Left renal cortex interstitium (tissue), 4 donors: ENCODE results near the gene UBAP1L. TPM values are rescaled to one million over a fixed set of nuclear protein-coding genes. Genes with fewer than 3 reads are reported as not detected.
A peak's percentile ranks its signal among the peaks of the same experiment; 100 is the strongest.
"Not testable (repeated sequence)": the region's sequence is repeated elsewhere in the genome, so short reads cannot be mapped to it uniquely, and the experiment has no call there.

Experiments used
- DNase-seq, 4 donors: peaks; one replicate each; pipeline ENCODE4 v3.0.0-alpha.2; 2013; ENCODE audit warnings: low read depth in 4 of 4, low spot score in 2 of 4, missing footprints in 1 of 4
- polyA plus RNA-seq, 4 donors: library from polyadenylated mRNA; unstranded; fragments of 120-200 nt; gene quantifications; one replicate each; pipeline ENCODE4 v1.2.1, GENCODE V29; 2013; ENCODE audit not compliant: insufficient read length in 4 of 4

UBAP1L gene
- polyA plus RNA-seq, 4 donors: 2.0 to 10.0 (median 6.0) TPM

GRCh38 chr15:65051266-65051665, 63.7 kb downstream of the UBAP1L start:
- DNase-seq: no peak

DNA sequence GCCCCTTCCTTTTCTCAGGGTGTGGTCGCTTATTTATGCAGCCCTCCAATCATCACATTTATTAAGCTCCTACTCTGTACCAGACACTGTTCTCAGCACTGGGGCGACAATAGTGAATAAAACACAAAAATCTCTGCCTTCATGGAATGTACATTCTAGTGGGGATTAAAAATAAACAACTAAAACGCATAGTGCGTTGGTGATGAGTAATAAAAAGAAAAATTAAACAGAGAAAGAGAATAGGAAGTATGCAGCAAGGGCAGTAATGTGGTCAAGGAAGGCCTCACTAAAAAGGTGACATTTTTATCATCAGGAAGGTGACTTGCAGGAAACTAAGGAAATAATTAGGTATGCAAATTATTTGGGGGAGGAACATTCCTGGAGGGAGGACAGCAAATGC, 64.7 kb downstream of the UBAP1L start:
- DNase-seq: no peak

GRCh38 chr15:65049418-65049840, 65.6 kb downstream of the UBAP1L start:
- peak in 2 of 4 donors; percentile 64 to 85 for DNase-seq

DNA sequence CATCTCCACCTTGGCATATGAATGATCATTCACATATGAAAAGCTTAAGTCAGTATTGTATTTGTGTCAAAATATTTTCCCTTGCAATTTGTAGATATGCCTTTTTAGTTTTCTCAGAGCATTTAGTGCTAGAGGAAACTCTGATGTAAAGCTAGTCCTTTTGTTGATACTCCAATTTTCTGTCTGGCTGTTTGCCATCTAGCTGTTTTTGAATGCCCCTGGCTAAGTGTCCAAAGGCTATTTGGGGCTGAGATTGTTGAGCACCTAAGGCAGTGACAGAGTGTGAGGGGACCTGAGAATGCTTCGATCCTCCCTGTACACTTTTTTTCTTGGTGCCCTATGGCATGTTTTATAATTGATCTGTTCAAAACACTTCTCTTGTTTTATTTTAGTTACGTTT, 66.8 kb downstream of the UBAP1L start:
- no peak for DNase-seq

DNA sequence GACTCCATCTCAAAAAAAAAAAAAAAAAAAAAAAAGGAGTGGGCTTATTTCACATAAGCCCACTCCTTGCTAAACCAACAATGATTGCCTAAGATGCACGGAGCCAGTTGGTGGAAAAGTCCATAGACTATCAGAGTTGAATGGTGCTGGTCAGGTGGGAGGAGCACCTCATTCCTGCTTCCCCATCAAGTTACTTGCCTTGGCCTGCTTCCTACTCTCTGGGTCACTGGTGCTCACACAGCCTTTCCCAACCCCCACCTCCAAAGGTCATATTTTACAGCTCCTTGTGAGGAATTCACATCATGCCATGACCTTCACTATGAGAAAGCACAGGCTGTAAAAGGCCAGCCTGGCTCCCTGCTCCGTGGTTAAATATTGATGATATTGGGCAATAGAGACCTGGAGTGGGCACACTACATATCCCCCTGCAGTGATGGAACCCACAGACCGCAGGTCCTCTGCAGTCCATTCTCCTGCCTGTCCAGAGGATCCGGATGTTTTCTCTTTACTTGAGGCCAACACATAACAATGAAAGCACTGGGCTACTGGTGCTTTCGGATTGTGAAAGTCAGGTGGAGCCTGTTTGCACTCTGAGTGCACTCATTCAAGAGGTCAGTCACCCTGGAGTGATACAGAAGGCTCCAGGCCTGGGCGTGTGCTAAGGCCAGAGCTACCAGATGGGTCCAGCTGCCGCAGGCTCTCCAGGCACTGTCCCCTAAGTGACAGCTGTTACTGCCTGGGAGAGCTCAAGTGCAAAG, 70.1 kb downstream of the UBAP1L start, which contains the start of gene SLC51B:
SLC51B (plus strand) TSS at position 664 of the 758 bp plus-strand sequence. CDS start 4,618 bp downstream, outside the sequence.
- no peak for DNase-seq

- not testable (repeated sequence) for DNase-seq
Observed at GRCh38 chr15:65044218-65044617, 70.8 kb downstream of the UBAP1L start.

- no peak for DNase-seq
Observed at GRCh38 chr15:65042776-65043327, 72.1 kb downstream of the UBAP1L start.

Other genes with a start within 250 kb of the UBAP1L start
- gene ANKDD1A, start 203.3 kb downstream of the UBAP1L start, polyA plus RNA-seq: 1 to 10 TPM; 4.2 to 9.5 (median 6.2) TPM
- 100 to 1,000 TPM in 3 of 4 donors, 10 to 100 TPM in 1; 99.1 to 120 (median 112) TPM for gene SPG21, start 125.3 kb downstream of the UBAP1L start, polyA plus RNA-seq
- 10 to 100 TPM; 13.4 to 18.6 (median 15.3) TPM for gene MTFMT, start 85.6 kb downstream of the UBAP1L start, polyA plus RNA-seq
- gene SLC51B, start 69.8 kb downstream of the UBAP1L start, polyA plus RNA-seq: 10 to 100 TPM in 2 of 4 donors, 1 to 10 TPM in 2; 8.5 to 11.7 (median 9.9) TPM
- gene RASL12, start 47.2 kb downstream of the UBAP1L start, polyA plus RNA-seq: 1 to 10 TPM; 6.1 to 8.1 (median 7.4) TPM
- gene KBTBD13, start 38.5 kb downstream of the UBAP1L start, polyA plus RNA-seq: under 1 TPM in 3 of 4 donors, not detected in 1; 0.04 to 0.05 (median 0.05) TPM
- gene PDCD7, start 18.6 kb upstream of the UBAP1L start, polyA plus RNA-seq: 10 to 100 TPM; 31.1 to 37.7 (median 34.4) TPM
- gene CLPX, start 70.1 kb upstream of the UBAP1L start, polyA plus RNA-seq: 10 to 100 TPM; 58.5 to 82.8 (median 76.5) TPM
- gene CILP, start 96.3 kb upstream of the UBAP1L start, polyA plus RNA-seq: 1 to 10 TPM; 3.2 to 4.4 (median 3.9) TPM
- 10 to 100 TPM; 16.4 to 18.3 (median 17.7) TPM for gene PARP16, start 171.7 kb upstream of the UBAP1L start, polyA plus RNA-seq
- not detected for gene RNU5A-1, start 180.9 kb upstream of the UBAP1L start, polyA plus RNA-seq
- not detected for gene RNU5B-1, start 189.5 kb upstream of the UBAP1L start, polyA plus RNA-seq